Measurements from ENCODE around the gene DOCK10. TPM values are rescaled to one million over a fixed set of nuclear protein-coding genes. Genes with fewer than 3 reads are reported as not detected.

Gene DOCK10
- total and polyA plus RNA-seq, 2 donors, result 16.2 to 66.9 TPM

DNA sequence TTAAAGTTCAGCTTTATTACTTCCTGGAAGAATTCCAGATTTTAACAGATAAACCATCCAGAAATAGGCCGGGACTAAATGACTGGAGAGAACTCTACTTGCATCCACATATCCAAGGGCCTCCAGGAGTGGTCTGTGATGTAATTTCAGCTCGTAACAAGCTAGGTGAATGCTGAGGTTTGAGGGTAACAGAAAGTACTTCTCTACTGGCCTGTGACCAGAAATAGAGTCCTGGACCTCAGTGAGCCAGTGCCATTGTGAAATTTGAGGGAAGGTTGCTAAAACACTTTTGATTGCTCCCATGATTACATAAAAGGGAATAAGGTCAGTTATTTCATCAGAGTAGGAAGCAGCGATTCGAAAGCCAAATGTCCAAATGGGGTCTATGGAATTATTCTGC is 158.1 kb downstream of the DOCK10 start:
- Histone ChIP-seq H3K4me3 (ENCODE audit: low read length in 2 of 2) (no peak overlapping the region), H3K27ac (ENCODE audit: low read depth in 1 of 2, low read length in 1 of 2) (no peak overlapping the region), H3K4me1 (ENCODE audit: control insufficient read depth in 2 of 2, insufficient read depth in 2 of 2, low read length in 2 of 2) (no peaks in the 10 kb centered on the region), H3K9me3 (ENCODE audit: control insufficient read depth in 2 of 2, insufficient read depth in 1 of 2, low read length in 1 of 2) (no peaks in the 10 kb centered on the region), H3K27me3 (ENCODE audit: control insufficient read depth in 2 of 2, insufficient read depth in 1 of 2, low read length in 1 of 2) (no peaks in the 10 kb centered on the region), H3K36me3 (ENCODE audit: control insufficient read depth in 2 of 2, insufficient read depth in 2 of 2, low read length in 1 of 2) (peaks cover 6 to 68% of the 10 kb centered on the region in 2 donors)
- WGBS, result 96% methylated on average over 4 of the region's 4 CpGs
- DNase-seq (ENCODE audit: low read depth in 6 of 9, low spot score in 9 of 9), result no peak

DNA sequence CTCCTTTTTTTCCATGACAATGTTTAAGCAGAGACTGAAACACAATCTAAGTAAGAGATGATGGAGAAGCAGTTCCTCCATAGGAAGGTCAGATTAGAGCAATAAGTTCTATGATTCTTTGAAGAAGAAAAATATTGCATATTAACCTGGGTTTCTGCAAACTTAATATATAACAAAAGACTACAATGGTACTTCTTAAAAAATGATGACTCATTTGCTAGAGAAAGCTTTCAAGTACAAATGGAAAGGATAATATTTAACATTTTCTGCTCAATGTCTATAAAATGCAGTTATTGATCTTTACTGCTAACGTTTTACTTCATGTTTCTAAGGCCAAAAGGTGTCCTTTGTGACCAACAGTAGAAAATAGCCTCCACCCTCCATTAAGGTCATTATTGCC is 158.6 kb downstream of the DOCK10 start:
- 94% methylated on average over 1 of the region's 1 CpG for WGBS

DNA sequence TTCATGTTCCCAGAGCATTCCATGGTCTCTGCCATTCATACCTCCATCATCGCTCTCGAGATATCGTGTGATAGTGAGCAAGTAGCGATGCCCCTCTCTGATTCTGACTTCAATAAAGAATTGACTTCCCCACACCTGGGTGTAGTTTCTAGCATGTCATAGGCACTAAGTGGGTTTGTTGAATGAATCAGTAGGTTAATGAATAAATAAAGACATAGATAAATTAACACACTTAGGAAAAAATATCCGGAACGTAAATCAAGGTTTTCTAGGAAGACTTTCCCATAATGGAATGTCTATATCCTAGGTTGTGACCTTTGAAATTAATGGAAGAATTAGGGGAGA is 159.1 kb downstream of the DOCK10 start:
- H3K9me3 ChIP-seq (ENCODE audit: control insufficient read depth in 2 of 2, insufficient read depth in 1 of 2, low read length in 1 of 2), result no peaks in the 10 kb centered on the region
- WGBS, result 98% methylated on average over 6 of the region's 6 CpGs
- no peak for DNase-seq (ENCODE audit: low read depth in 6 of 9, low spot score in 9 of 9)
- H3K36me3 ChIP-seq (ENCODE audit: control insufficient read depth in 2 of 2, insufficient read depth in 2 of 2, low read length in 1 of 2), result peaks cover 8 to 74% of the 10 kb centered on the region in 2 donors
- no peaks in the 10 kb centered on the region for H3K27me3 ChIP-seq (ENCODE audit: control insufficient read depth in 2 of 2, insufficient read depth in 1 of 2, low read length in 1 of 2)
- no peak overlapping the region for H3K4me3 ChIP-seq (ENCODE audit: low read length in 2 of 2)
- no peak overlapping the region for H3K27ac ChIP-seq (ENCODE audit: low read depth in 1 of 2, low read length in 1 of 2)
- H3K4me1 ChIP-seq (ENCODE audit: control insufficient read depth in 2 of 2, insufficient read depth in 2 of 2, low read length in 2 of 2), result no peaks in the 10 kb centered on the region

More for the DNA sequence above, 158.6 kb downstream of the DOCK10 start:
- DNase-seq (ENCODE audit: low read depth in 6 of 9, low spot score in 9 of 9), result no peak
- H3K9me3 ChIP-seq (ENCODE audit: control insufficient read depth in 2 of 2, insufficient read depth in 1 of 2, low read length in 1 of 2), result no peaks in the 10 kb centered on the region
- no peaks in the 10 kb centered on the region for H3K4me1 ChIP-seq (ENCODE audit: control insufficient read depth in 2 of 2, insufficient read depth in 2 of 2, low read length in 2 of 2)
- no peaks in the 10 kb centered on the region for H3K27me3 ChIP-seq (ENCODE audit: control insufficient read depth in 2 of 2, insufficient read depth in 1 of 2, low read length in 1 of 2)
- H3K4me3 ChIP-seq (ENCODE audit: low read length in 2 of 2), result no peak overlapping the region
- peaks cover 8 to 69% of the 10 kb centered on the region in 2 donors for H3K36me3 ChIP-seq (ENCODE audit: control insufficient read depth in 2 of 2, insufficient read depth in 2 of 2, low read length in 1 of 2)
- H3K27ac ChIP-seq (ENCODE audit: low read depth in 1 of 2, low read length in 1 of 2), result no peak overlapping the region

DNA sequence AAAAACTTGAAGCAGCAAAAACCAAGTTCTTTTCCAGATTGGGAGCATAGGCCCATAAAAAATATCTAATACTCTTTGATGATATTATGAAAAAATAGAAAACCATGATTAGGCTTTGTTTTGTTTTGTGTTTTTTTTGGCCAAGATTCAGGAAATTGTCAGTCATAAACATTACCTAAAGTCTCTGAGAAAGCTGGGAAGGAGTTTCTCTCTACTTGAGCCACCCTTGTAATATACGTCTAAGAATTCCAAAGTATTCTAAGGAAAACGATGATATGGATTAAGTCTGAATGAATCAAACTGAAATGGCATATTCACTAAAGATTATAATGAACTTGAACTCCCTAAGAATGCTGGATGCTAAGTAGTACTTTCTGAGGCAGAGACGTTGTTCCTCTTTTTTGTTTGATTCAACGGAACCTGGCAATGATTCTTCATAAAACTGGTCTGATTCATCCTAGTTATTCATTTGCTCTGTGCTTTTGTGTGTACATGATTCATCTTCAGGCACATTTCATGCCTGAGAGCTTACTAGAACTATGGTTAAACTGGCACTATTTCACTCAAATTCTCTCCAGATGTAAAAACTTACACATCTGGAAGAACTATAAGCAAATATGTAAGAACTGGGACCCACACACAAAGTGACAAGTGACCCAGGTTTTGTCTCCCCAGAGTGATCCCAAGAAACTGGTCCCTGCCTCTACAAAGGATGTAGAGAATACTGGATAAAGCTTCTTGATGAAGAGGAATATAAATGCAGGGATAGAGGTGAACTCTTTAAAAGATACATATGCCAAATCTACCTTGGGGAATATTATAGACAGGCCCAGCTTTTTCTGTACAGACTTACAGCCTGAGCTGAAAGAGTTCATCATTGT is 159.7 kb downstream of the DOCK10 start:
- H3K27ac ChIP-seq (ENCODE audit: low read depth in 1 of 2, low read length in 1 of 2), result no peak overlapping the region
- H3K36me3 ChIP-seq (ENCODE audit: control insufficient read depth in 2 of 2, insufficient read depth in 2 of 2, low read length in 1 of 2), result peaks cover 8 to 77% of the 10 kb centered on the region in 2 donors
- H3K4me3 ChIP-seq (ENCODE audit: low read length in 2 of 2), result no peak overlapping the region
- no peaks in the 10 kb centered on the region for H3K27me3 ChIP-seq (ENCODE audit: control insufficient read depth in 2 of 2, insufficient read depth in 1 of 2, low read length in 1 of 2)
- no peaks in the 10 kb centered on the region for H3K9me3 ChIP-seq (ENCODE audit: control insufficient read depth in 2 of 2, insufficient read depth in 1 of 2, low read length in 1 of 2)
- DNase-seq (ENCODE audit: low read depth in 6 of 9, low spot score in 9 of 9), result no peak
- 87% methylated on average over 4 of the region's 4 CpGs for WGBS
- no peaks in the 10 kb centered on the region for H3K4me1 ChIP-seq (ENCODE audit: control insufficient read depth in 2 of 2, insufficient read depth in 2 of 2, low read length in 2 of 2)

DNA sequence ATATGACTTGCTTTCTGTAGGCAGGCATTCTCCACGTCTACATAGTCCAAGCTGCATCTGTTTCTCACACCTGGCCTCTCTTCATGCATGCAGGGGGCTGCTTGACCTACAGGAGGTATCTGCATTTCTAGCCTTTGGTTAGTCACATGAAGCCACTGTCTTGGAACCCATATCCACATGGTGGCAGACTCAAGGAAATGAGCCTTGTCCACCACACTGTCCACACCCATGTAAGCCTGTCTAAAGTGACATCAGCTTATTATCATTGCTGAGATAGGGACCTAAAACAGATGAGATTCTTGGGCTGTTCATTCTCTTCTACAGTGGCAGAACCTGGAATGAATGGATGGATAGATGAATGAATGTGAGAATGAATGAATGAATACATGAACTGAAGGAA is 160.4 kb downstream of the DOCK10 start:
- Histone ChIP-seq H3K4me3 (ENCODE audit: low read length in 2 of 2) (no peak overlapping the region), H3K27me3 (ENCODE audit: control insufficient read depth in 2 of 2, insufficient read depth in 1 of 2, low read length in 1 of 2) (no peaks in the 10 kb centered on the region), H3K27ac (ENCODE audit: low read depth in 1 of 2, low read length in 1 of 2) (no peak overlapping the region), H3K4me1 (ENCODE audit: control insufficient read depth in 2 of 2, insufficient read depth in 2 of 2, low read length in 2 of 2) (no peaks in the 10 kb centered on the region), H3K9me3 (ENCODE audit: control insufficient read depth in 2 of 2, insufficient read depth in 1 of 2, low read length in 1 of 2) (no peaks in the 10 kb centered on the region), H3K36me3 (ENCODE audit: control insufficient read depth in 2 of 2, insufficient read depth in 2 of 2, low read length in 1 of 2) (peaks cover 8 to 83% of the 10 kb centered on the region in 2 donors)
- WGBS, result 93% methylated on average over 1 of the region's 1 CpG
- DNase-seq (ENCODE audit: low read depth in 6 of 9, low spot score in 9 of 9), result no peak

DNA sequence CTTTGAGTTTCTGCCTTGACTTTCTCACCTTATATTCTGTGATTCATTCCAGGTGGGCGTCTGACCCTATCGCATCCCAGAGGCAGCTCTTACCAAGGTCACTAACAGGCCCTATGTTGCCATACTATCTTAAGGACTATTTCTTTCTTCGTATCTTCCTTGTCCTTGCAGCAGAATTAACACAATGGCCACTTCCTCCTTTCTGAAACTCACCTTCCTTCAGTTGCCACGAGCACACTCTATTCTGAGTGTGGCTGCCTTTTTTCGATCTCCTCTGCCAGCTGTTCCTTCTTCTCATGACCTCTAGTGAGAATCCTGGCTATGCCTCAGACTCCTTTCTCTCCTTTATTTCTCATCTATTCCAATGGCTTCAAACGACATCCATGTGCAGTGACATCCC is 165.7 kb downstream of the DOCK10 start:
- WGBS, result 85% methylated on average over 6 of the region's 6 CpGs
- DNase-seq (ENCODE audit: low read depth in 6 of 9, low spot score in 9 of 9), result no peak
- Histone ChIP-seq H3K36me3 (ENCODE audit: control insufficient read depth in 2 of 2, insufficient read depth in 2 of 2, low read length in 1 of 2) (peaks cover 14 to 88% of the 10 kb centered on the region in 2 donors), H3K27ac (ENCODE audit: low read depth in 1 of 2, low read length in 1 of 2) (no peak overlapping the region), H3K4me1 (ENCODE audit: control insufficient read depth in 2 of 2, insufficient read depth in 2 of 2, low read length in 2 of 2) (no peaks in the 10 kb centered on the region), H3K4me3 (ENCODE audit: low read length in 2 of 2) (no peak overlapping the region), H3K9me3 (ENCODE audit: control insufficient read depth in 2 of 2, insufficient read depth in 1 of 2, low read length in 1 of 2) (no peaks in the 10 kb centered on the region), H3K27me3 (ENCODE audit: control insufficient read depth in 2 of 2, insufficient read depth in 1 of 2, low read length in 1 of 2) (no peaks in the 10 kb centered on the region)

DNA sequence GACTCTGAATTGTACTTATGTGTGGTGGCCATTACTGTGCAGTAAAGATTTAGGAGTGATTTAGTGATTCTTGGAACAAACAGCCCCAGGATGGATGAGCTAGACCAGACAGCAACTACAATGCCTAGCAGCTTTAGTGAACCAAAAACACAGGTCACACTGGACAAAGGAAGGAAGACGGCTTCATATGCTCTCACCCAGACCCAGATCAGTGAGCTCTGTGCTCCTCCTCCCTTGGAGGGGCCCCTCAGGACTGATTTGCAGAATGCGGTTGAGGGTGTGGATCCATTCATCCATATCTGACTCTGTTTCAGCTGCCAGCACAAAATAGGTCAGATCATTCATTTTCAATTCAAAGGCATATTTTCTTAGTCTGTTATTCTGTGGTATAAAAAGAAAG is 166.4 kb downstream of the DOCK10 start:
- WGBS, result 94% methylated on average over 2 of the region's 2 CpGs

DNA sequence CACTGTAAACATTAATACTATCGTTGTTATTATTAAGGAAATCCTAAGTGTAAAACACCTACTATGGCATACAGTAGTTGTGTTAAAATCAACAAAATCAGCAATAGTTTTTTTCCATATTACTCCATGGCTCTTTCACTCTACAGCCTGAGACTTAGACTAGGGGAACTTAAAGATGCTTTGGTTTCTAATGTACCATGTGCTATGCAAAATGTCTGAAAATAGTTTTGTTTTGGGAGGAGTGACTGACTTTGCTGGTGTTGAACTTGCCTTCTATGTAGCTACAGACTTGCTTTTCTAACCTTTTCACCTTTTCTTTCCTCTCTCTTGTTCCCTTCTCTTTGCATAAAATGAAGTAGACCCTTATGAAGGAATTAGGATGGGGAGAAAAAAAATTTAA is 167.1 kb downstream of the DOCK10 start:
- Histone ChIP-seq H3K36me3 (ENCODE audit: control insufficient read depth in 2 of 2, insufficient read depth in 2 of 2, low read length in 1 of 2) (peaks cover 14 to 86% of the 10 kb centered on the region in 2 donors), H3K4me3 (ENCODE audit: low read length in 2 of 2) (no peak overlapping the region), H3K27ac (ENCODE audit: low read depth in 1 of 2, low read length in 1 of 2) (no peak overlapping the region), H3K27me3 (ENCODE audit: control insufficient read depth in 2 of 2, insufficient read depth in 1 of 2, low read length in 1 of 2) (no peaks in the 10 kb centered on the region), H3K9me3 (ENCODE audit: control insufficient read depth in 2 of 2, insufficient read depth in 1 of 2, low read length in 1 of 2) (no peaks in the 10 kb centered on the region), H3K4me1 (ENCODE audit: control insufficient read depth in 2 of 2, insufficient read depth in 2 of 2, low read length in 2 of 2) (no peaks in the 10 kb centered on the region)
- no peak for DNase-seq (ENCODE audit: low read depth in 6 of 9, low spot score in 9 of 9)
- WGBS, result 94% methylated on average over 1 of the region's 1 CpG

More for the DNA sequence above, 166.4 kb downstream of the DOCK10 start:
- no peaks in the 10 kb centered on the region for H3K4me1 ChIP-seq (ENCODE audit: control insufficient read depth in 2 of 2, insufficient read depth in 2 of 2, low read length in 2 of 2)
- DNase-seq (ENCODE audit: low read depth in 6 of 9, low spot score in 9 of 9), result no peak
- no peaks in the 10 kb centered on the region for H3K27me3 ChIP-seq (ENCODE audit: control insufficient read depth in 2 of 2, insufficient read depth in 1 of 2, low read length in 1 of 2)
- H3K27ac ChIP-seq (ENCODE audit: low read depth in 1 of 2, low read length in 1 of 2), result no peak overlapping the region
- no peak overlapping the region for H3K4me3 ChIP-seq (ENCODE audit: low read length in 2 of 2)
- H3K9me3 ChIP-seq (ENCODE audit: control insufficient read depth in 2 of 2, insufficient read depth in 1 of 2, low read length in 1 of 2), result no peaks in the 10 kb centered on the region
- peaks cover 14 to 89% of the 10 kb centered on the region in 2 donors for H3K36me3 ChIP-seq (ENCODE audit: control insufficient read depth in 2 of 2, insufficient read depth in 2 of 2, low read length in 1 of 2)

DNA sequence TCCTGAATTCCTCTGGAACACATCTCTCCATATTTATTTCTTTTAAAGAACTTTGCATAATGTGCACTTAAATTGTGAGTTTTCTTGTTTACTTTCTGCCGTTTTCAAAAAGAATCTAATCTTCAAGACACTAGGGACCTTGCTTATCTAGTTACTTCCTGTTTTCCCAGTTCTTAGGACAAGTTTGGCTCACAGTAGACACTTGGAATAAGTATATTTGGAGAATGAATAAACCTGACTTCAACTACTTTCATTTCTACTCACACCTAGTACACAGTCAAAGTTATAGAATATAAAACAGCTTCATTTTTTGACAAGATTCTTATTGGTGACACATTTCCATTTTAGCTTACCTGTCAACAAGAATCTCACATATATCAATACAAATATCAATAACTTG is 170.5 kb downstream of the DOCK10 start:
- Histone ChIP-seq H3K36me3 (ENCODE audit: control insufficient read depth in 2 of 2, insufficient read depth in 2 of 2, low read length in 1 of 2) (peaks cover 17 to 82% of the 10 kb centered on the region in 2 donors), H3K4me1 (ENCODE audit: control insufficient read depth in 2 of 2, insufficient read depth in 2 of 2, low read length in 2 of 2) (no peaks in the 10 kb centered on the region), H3K27ac (ENCODE audit: low read depth in 1 of 2, low read length in 1 of 2) (no peak overlapping the region), H3K4me3 (ENCODE audit: low read length in 2 of 2) (no peak overlapping the region), H3K27me3 (ENCODE audit: control insufficient read depth in 2 of 2, insufficient read depth in 1 of 2, low read length in 1 of 2) (no peaks in the 10 kb centered on the region), H3K9me3 (ENCODE audit: control insufficient read depth in 2 of 2, insufficient read depth in 1 of 2, low read length in 1 of 2) (no peaks in the 10 kb centered on the region)
- WGBS, result 95% methylated on average over 1 of the region's 1 CpG
- DNase-seq (ENCODE audit: low read depth in 6 of 9, low spot score in 9 of 9), result no peak

Data from thymus (tissue), 11 donors.